GM19238 (cell line): ENCODE results near the gene ATP6V0C.
"Not testable (repeated sequence)": the region's sequence is repeated elsewhere in the genome, so short reads cannot be mapped to it uniquely, and the experiment has no call there.

ENCODE experiments used
- DNase-seq: peaks from one replicate; pipeline ENCODE4 v3.0.0; 2011; ENCODE audit warnings: low spot score; ENCODE audit not compliant: insufficient read length

Gene ATP6V0C

DNA sequence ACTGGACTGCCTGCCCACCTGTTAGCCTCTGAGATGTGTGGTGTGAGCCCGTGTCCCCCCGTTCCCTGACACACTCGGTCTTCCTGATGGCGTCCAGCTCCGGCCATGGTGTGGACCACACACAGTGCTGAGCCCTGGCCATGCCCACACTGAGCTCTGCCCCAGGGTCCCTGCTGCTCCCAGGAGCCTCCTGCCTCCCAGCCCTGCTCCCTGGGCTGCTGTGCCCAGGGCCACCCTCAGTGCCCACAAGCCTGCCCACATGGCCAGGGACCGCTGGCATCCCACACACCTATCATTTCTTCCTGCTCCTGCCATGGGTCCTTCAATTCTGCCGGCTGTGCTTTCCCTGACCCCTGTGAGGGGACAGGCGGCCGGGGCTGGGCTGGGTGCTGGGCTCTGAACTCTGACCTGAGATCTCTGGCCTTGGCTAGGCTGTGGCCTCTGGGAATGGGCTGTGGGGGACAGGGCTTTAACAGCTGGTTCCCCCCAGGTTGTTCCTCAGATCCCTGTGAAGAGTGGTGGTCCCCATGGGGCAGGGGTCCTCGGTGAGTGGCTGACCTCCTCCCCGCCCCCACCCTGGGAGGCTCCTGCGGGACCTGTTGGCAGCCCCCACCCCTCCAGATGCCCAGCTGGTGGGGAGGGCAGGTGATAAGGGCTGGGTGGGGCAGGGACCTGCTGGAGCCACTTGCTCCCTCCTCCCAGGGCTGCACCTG, 13.5 kb downstream of the ATP6V0C start:
- no peak for DNase-seq

- no peak for DNase-seq
Observed at GRCh38 chr16:2527784-2528100, 14.0 kb downstream of the ATP6V0C start.

DNA sequence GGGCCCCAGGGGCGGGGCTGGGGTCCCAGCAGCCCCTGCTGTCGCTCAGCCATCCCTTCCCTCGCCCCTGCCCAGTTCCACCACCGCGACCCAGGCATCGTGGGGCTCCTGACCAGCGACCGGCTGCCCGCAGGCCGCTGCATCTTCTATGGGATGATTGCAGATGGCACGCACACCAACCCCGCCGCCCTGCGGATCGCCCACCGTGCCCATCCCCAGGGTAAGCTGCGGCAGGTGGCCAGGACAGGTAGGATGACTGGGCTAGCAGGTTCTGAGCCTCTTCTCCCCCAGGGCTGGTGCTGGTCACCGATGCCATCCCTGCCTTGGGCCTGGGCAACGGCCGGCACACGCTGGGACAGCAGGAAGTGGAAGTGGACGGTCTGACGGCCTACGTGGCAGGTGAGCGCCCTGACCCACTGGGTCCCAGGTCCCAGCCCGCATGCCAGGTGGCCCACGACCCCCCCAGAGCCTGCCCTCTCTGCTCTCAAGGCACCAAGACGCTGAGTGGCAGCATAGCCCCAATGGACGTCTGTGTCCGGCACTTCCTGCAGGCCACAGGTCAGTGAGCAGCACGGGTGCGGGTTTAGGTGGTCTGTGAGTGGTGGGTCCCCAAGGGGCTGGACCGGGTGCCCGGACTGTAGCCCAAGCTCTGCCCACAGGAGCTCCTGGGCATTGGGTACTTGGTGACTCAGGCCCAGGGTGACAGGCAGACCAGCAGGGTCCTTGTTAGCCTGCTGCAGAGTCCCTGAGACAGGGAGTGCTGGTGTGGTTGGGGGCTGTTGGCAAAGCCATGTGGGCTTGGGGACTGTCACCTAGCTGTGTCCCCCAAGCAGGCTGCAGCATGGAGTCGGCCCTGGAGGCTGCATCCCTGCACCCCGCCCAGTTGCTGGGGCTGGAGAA, 14.7 kb downstream of the ATP6V0C start:
- DNase-seq, result no peak

GRCh38 chr16:2529061-2529931, 15.5 kb downstream of the ATP6V0C start:
- DNase-seq, result no peak

DNA sequence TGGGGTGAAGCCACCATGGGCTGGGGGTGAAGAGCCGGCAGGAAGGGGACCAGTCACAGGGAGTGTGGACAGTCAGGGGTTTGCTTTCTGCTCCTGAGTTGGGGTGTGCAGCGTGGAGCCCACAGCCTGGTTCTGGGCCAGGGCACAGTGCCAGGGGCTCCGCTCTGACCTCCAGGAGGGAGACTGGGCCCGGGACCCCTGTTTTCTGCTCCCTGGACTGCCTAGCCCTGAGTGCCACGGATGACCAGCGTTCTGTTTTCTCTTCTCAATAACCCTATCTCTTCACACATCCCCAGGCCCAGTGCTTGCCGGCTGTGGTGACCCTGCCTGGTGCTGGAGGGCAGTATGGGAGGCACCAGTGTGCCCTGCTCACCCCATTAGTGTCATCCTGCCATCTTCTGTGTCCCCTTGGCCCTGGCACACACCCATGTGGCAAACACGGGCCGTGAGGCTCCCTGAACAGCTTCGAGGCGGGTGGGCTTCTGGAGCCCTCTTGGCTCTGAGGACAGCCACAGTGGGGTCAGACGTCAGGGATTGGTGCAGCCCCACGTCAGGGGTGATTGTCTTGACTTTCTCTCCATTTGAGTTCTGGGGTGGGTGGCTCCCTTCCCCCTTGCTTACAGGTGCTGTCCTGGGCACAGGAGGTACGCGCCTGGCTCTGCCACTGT, 16.3 kb downstream of the ATP6V0C start:
- DNase-seq, result no peak

- no peak for DNase-seq
Observed at GRCh38 chr16:2530629-2531318, 17.0 kb downstream of the ATP6V0C start.

GRCh38 chr16:2531371-2531695, 17.6 kb downstream of the ATP6V0C start, which contains the start of gene CEMP1:
Gene CEMP1 (minus strand): TSS chr16:2531408. CDS start chr16:2531073, 335 bp downstream.
- DNase-seq, result no peak

GRCh38 chr16:2531696-2532493, 18.1 kb downstream of the ATP6V0C start:
- peak; percentile 99 for DNase-seq

DNA sequence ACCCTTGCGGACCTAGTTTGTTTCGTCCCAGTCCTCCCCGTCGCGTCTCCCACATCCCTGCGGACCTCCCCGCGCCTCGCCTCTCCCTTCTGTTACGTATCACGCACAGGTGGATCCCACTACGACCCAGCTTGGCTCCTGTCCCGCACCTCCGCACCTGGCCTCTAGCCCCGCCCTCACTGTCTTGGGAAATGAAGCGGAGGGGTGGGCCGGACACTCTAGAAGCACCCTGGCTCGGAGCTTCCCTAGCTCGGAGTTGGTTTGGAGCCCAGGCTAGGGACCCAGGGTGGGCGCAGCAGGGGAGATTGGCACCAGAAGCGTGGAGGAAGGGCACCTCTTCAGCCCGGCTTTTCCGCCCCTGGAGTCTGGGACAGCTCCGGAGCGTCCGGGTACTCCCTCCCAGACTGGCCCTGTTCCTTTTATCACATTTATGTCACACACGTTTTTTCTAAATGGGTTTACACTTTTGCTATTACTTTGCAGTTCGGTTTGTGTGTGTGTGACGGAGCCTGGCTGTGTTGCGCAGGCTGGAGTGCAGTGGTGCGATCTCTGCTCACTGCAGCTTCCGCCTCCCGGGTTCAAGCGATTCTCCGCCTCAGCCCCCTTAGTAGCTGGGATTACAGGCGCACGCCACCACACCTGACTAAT, 18.9 kb downstream of the ATP6V0C start:
- DNase-seq, result peak; percentile 51

DNA sequence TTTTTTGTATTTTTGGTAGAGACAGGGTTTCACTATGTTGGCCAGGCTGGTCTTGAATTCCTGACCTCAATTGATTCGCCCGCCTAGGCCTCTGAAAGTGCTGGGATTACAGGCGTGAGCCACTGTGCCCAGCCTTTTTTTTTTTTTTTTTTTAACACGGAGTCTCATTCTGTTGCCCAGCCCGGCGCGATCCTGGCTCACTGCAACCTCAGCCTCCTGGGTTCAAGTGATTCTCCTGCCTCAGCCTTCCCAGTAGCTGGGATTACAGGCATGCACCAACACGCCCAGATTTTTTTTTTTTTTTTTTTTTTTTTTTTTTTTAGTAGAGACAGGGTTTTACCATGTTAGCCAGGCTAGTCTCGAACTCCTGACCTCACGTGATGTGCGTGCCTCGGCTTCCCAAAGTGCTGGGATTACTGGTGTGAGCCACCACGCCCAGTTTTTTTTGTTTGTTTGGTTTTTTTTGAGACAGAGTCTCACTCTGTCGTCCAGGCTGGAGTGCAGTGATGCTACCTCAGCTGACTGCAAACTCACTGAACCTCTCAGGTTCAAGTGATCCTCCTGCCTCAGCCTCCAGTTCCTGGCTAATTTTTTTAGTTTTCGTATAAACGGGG, 19.5 kb downstream of the ATP6V0C start:
- DNase-seq, result not testable (repeated sequence)

DNA sequence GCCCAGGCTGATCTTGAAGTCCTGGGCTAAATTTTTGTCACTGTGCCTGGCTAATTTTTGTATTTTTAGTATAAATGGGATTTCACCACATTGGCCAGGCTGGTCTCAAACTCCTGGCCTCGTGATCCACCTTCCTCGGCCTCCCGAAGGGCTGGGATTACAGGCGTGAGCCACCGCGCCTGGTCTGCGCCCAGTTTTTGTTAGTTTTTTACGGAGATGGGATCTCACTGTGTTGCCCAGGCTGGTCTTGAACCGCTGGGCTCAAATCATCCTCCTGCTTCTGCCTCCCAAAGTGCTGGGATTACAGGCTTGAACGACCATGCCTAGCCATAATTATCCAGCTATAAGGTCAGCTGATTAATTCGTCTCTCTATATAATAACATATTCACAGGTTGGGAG, 20.2 kb downstream of the ATP6V0C start:
- no peak for DNase-seq

DNA sequence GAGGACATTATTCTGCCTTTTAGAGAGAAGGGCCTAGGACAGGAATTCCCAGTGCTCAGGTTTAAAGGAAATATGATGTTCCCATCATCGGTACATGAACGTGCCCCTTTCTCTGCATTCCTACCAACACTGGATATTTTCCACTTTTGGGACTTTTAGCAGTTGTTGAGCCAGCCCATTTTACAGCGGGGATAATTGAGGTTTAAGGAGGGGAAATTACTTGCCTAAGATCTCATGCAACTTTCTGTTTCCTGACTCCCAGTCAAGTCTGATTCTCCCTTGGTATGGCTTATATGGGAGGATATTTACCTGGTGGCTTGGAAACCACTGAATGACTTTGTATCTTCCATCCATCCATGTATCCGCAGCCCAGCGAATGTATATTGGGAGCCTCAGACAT, 20.6 kb downstream of the ATP6V0C start:
- not testable (repeated sequence) for DNase-seq

GRCh38 chr16:2535625-2536013, 21.9 kb downstream of the ATP6V0C start:
- no peak for DNase-seq

GRCh38 chr16:2537451-2538379, 24.0 kb downstream of the ATP6V0C start, which contains the start of gene PDPK1:
Gene PDPK1 (plus strand): TSS chr16:2538021. CDS start chr16:2538113, 92 bp downstream.
- peak; percentile 94 for DNase-seq

GRCh38 chr16:2539192-2539844, 25.6 kb downstream of the ATP6V0C start:
- not testable (repeated sequence) for DNase-seq

DNA sequence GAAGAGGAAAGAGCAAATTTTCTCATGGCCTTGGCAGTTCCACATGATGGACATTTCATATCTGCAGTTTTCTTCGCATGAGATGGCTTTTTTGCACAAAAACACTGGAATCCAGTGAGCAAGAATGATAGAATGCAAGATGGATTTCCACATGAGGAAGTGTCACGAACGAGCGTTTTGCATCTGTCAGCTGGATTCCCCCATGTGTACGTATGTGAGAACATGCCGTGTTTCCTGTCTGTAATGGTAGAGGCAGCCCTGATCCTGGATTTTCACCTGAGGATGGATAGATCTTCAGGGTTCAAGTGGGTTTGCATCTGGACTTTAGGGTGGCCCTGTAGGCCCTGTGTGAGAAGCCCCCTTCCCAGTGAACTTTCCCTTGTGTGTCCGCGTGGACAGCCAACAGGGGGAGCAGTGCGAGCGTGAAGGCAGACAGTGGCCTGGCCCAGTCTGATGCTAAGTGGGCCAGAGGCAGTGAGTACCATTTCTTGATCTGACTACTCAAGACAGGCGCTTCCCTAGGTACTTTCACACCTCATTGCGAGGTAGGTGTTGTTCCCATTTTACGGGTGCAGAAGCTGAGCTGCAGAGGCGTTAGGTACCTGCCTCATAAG, 26.2 kb downstream of the ATP6V0C start:
- DNase-seq, result not testable (repeated sequence)

DNA sequence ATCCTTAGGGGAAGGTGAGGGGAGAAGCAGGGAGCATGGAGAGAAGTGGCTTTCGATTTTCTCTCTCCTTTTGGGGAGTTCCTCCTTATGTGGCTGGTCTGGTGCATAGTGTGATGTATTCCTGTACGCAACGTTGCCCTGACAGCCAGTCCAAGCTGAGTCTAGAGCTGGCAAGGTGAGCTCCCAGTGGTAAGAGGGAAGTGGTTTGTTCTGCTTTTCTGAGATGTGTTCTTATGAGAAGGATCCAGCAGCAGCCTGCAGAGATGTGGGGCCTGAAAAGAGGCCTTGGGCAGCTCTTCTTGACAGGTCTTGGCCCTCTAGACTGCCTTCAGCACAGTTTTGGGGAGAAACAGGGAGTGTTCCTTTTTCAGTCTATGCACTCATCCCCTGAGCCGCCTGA, 27.2 kb downstream of the ATP6V0C start:
- not testable (repeated sequence) for DNase-seq
